Small intestine (tissue), 16 donors: ENCODE results near the gene RASL11A. TPM values are rescaled to one million over a fixed set of nuclear protein-coding genes. Genes with fewer than 3 reads are reported as not detected.
"Not testable (repeated sequence)": the region's sequence is repeated elsewhere in the genome, so short reads cannot be mapped to it uniquely, and the experiment has no call there.

ENCODE experiments used
- DNase-seq, 2 donors: peaks; one replicate each; pipeline versions ENCODE4 v3.0.0 to v3.0.0-alpha.2; 2013
- FAIRE-seq: peaks from 2 replicates; lab custom pipeline; 2012; peaks lifted over from hg19 to GRCh38; lab: Jason Lieb, UNC
- H3K27ac ChIP-seq, 3 donors: one replicate each; pipeline ENCODE4 v1.5.1; 2013; ENCODE audit warnings: low read length in 2 of 3, mild to moderate bottlenecking in 2 of 3, control low read depth in 1 of 3, inconsistent platforms in 1 of 3, low read depth in 1 of 3, moderate library complexity in 1 of 3
- H3K27me3 ChIP-seq, 3 donors: one replicate each; pipeline ENCODE4 v1.6.1; 2013; ENCODE audit warnings: low read length in 3 of 3, inconsistent platforms in 1 of 3; ENCODE audit not compliant: control insufficient read depth in 3 of 3, insufficient read depth in 3 of 3
- H3K36me3 ChIP-seq, 3 donors: one replicate each; pipeline ENCODE4 v1.6.1; 2013; ENCODE audit warnings: low read length in 3 of 3, inconsistent platforms in 1 of 3, low read depth in 1 of 3, mild to moderate bottlenecking in 1 of 3, moderate library complexity in 1 of 3; ENCODE audit not compliant: control insufficient read depth in 3 of 3, insufficient read depth in 2 of 3
- H3K4me1 ChIP-seq, 3 donors: one replicate each; pipeline ENCODE4 v1.6.1; 2013; ENCODE audit warnings: low read length in 2 of 3, inconsistent platforms in 1 of 3, low read depth in 1 of 3, mild to moderate bottlenecking in 1 of 3, moderate library complexity in 1 of 3; ENCODE audit not compliant: control insufficient read depth in 3 of 3, insufficient read depth in 2 of 3
- H3K4me3 ChIP-seq, 3 donors: one replicate each; pipeline ENCODE4 v1.5.1; 2013; ENCODE audit warnings: low read length in 3 of 3, control low read depth in 1 of 3, inconsistent platforms in 1 of 3, low read depth in 1 of 3, mild to moderate bottlenecking in 1 of 3, moderate library complexity in 1 of 3
- H3K9me3 ChIP-seq, 2 donors: one replicate each; pipeline ENCODE4 v1.6.1; 2013; ENCODE audit warnings: low read depth in 1 of 2, low read length in 1 of 2; ENCODE audit not compliant: control insufficient read depth in 2 of 2, insufficient read depth in 1 of 2
- WGBS, 3 donors: extraction: QIAGEN DNeasy Blood & Tissue Kit; methylation state at CpG; one replicate each; pipeline ENCODE4 v1.1.7; 2013; 5-methylcytosine and 5-hydroxymethylcytosine counted together
- long read RNA-seq, 10 donors: transcript quantifications; one replicate each; lab custom pipeline, GENCODE V29; 2026
- polyA plus RNA-seq, 4 donors: library from polyadenylated mRNA; stranded (reverse) in 3 of 4; unstranded in 1 of 4; fragments of 200-250 nt in 3 of 4; fragments of 120-200 nt in 1 of 4; gene quantifications; one replicate each; pipeline versions ENCODE4 v1.2.1 to v1.2.3, GENCODE V29; 2013
- donor health status: healthy with polysubstance abuse.
- donor health status: control.
- donor health status: control.
- donor health status: Bipolar disorder and iron deficiency.
- donor health status: healthy.

RASL11A gene
- 10 to 100 TPM in 3 of 4 donors, 1 to 10 TPM in 1; 9.9 to 46.7 (median 34.8) TPM for polyA plus RNA-seq
- long read RNA-seq, donor 1, transcript RASL11A-201 (4 exons, 1,543 nt) = major isoform, 8 of 9 reads
- long read RNA-seq, donor 1, partial matches to known transcripts = 0 of 9 reads
- long read RNA-seq, donor 1, other reads (novel, unspliced or antisense) = 0 of 9 reads
- long read RNA-seq, donor 2, partial matches to known transcripts = 0 of 1 reads
- long read RNA-seq, donor 2, other reads (novel, unspliced or antisense) = 0 of 1 reads
- long read RNA-seq, donor 3, partial matches to known transcripts = 0 of 1 reads
- long read RNA-seq, donor 3, other reads (novel, unspliced or antisense) = 0 of 1 reads
- long read RNA-seq, donor 4, partial matches to known transcripts = 0 of 1 reads
- long read RNA-seq, donor 4, other reads (novel, unspliced or antisense) = 0 of 1 reads
- long read RNA-seq, donor 5, partial matches to known transcripts = 0 of 2 reads
- long read RNA-seq, donor 5, other reads (novel, unspliced or antisense) = 0 of 2 reads
- long read RNA-seq, donor 6, partial matches to known transcripts = 0 of 4 reads
- long read RNA-seq, donor 6, other reads (novel, unspliced or antisense) = 0 of 4 reads
- long read RNA-seq, donor 7 = 0 reads
- long read RNA-seq, donor 8, partial matches to known transcripts = 0 of 1 reads
- long read RNA-seq, donor 8, other reads (novel, unspliced or antisense) = 0 of 1 reads
- long read RNA-seq, donor 9, partial matches to known transcripts = 0 of 4 reads
- long read RNA-seq, donor 9, other reads (novel, unspliced or antisense) = 0 of 4 reads
- long read RNA-seq, donor 10, partial matches to known transcripts = 0 of 4 reads
- long read RNA-seq, donor 10, other reads (novel, unspliced or antisense) = 0 of 4 reads

GRCh38 chr13:27270594-27271520 lies at the start of gene RASL11A:
TSS of gene RASL11A (plus strand) at chr13:27270830. CDS start at chr13:27270945, 115 bp downstream.
- peak within 1 kb of the TSS; percentile 72 to 77 (median 75) for H3K4me3 ChIP-seq
- DNase-seq = peak; percentile 90 to 92
- H3K9me3 ChIP-seq = no peaks in the 10 kb centered on the region
- H3K4me1 ChIP-seq = peaks cover 0 to 3% (median 2%) of the 10 kb centered on the region in 3 donors
- H3K27ac ChIP-seq = peak within 1 kb of the TSS; percentile 75 to 93 (median 88)
- FAIRE-seq = no peak
- H3K27me3 ChIP-seq = no peaks in the 10 kb centered on the region
- H3K36me3 ChIP-seq = peaks cover 0 to 3% (median 0%) of the 10 kb centered on the region in 3 donors
- 0 to 1% (median 0%) methylated on average over 79 to 99 of the region's 99 CpGs for WGBS, 3 donors

GRCh38 chr13:27222100-27222499 lies 48.5 kb upstream of the RASL11A start:
- not testable (repeated sequence) for H3K4me1 ChIP-seq, DNase-seq, H3K27me3 ChIP-seq, H3K9me3 ChIP-seq, FAIRE-seq, H3K27ac ChIP-seq, H3K36me3 ChIP-seq, H3K4me3 ChIP-seq
- WGBS, 3 donors = 59 to 68% (median 64%) methylated on average over 2 of the region's 2 CpGs

- H3K9me3 ChIP-seq = peaks cover 0 to 4% of the 10 kb centered on the region in 2 donors
- no peak for FAIRE-seq
- no peak overlapping the region for H3K27ac ChIP-seq
- no peaks in the 10 kb centered on the region for H3K36me3 ChIP-seq
- DNase-seq = no peak
- H3K27me3 ChIP-seq = no peaks in the 10 kb centered on the region
- H3K4me1 ChIP-seq = no peaks in the 10 kb centered on the region
- H3K4me3 ChIP-seq = no peak overlapping the region
- 68 to 76% (median 70%) methylated on average over 2 of the region's 2 CpGs for WGBS, 3 donors
Measured at GRCh38 chr13:27226991-27227390, 43.6 kb upstream of the RASL11A start.

- no peak for DNase-seq
- Histone ChIP-seq H3K9me3 (peaks cover 0 to 4% of the 10 kb centered on the region in 2 donors), H3K4me1 (no peaks in the 10 kb centered on the region), H3K4me3 (no peak overlapping the region), H3K36me3 (no peaks in the 10 kb centered on the region), H3K27ac (no peak overlapping the region), H3K27me3 (no peaks in the 10 kb centered on the region)
- FAIRE-seq = no peak
Measured at GRCh38 chr13:27228131-27228530, 42.5 kb upstream of the RASL11A start.

GRCh38 chr13:27229642-27230041 lies 41.0 kb upstream of the RASL11A start:
- no peak overlapping the region for H3K27ac ChIP-seq
- H3K9me3 ChIP-seq = no peaks in the 10 kb centered on the region
- WGBS, 3 donors = 92 to 93% (median 93%) methylated on average over 3 of the region's 3 CpGs
- no peaks in the 10 kb centered on the region for H3K36me3 ChIP-seq
- H3K4me1 ChIP-seq = no peaks in the 10 kb centered on the region
- DNase-seq (no peak), FAIRE-seq (no peak)
- no peaks in the 10 kb centered on the region for H3K27me3 ChIP-seq
- H3K4me3 ChIP-seq = no peak overlapping the region

GRCh38 chr13:27233964-27234363 lies 36.7 kb upstream of the RASL11A start:
- H3K9me3 ChIP-seq = no peaks in the 10 kb centered on the region
- WGBS, 3 donors = 85 to 88% (median 86%) methylated on average over 5 of the region's 5 CpGs
- DNase-seq = no peak

GRCh38 chr13:27236478-27236877 lies 34.2 kb upstream of the RASL11A start:
- Histone ChIP-seq H3K36me3 (no peaks in the 10 kb centered on the region), H3K9me3 (no peaks in the 10 kb centered on the region), H3K4me3 (no peak overlapping the region), H3K27ac (no peak overlapping the region), H3K4me1 (no peaks in the 10 kb centered on the region), H3K27me3 (no peaks in the 10 kb centered on the region)
- no peak for FAIRE-seq
- WGBS, 3 donors = 60 to 67% (median 62%) methylated on average over 2 of the region's 2 CpGs
- DNase-seq = no peak

More at GRCh38 chr13:27233964-27234363, 36.7 kb upstream of the RASL11A start:
- no peaks in the 10 kb centered on the region for H3K36me3 ChIP-seq
- no peak overlapping the region for H3K27ac ChIP-seq
- H3K27me3 ChIP-seq = no peaks in the 10 kb centered on the region
- no peak for FAIRE-seq
- no peaks in the 10 kb centered on the region for H3K4me1 ChIP-seq
- no peak overlapping the region for H3K4me3 ChIP-seq
